Stimulated activated CD8-positive, alpha-beta memory T cell treated with anti-CD3 and anti-CD28 coated beads, Interleukin-15, amount 100 ng/mL, for 1 hour (primary cell): ENCODE measurements around the gene GABBR2.

Source experiments
- DNase-seq: peaks from one replicate; pipeline ENCODE4 v3.0.0-alpha.2; 2020; ENCODE audit warnings: low read depth

GABBR2 gene

GRCh38 chr9:98399950-98400683 is 308.6 kb downstream of the GABBR2 start:
- DNase-seq = no peak

GRCh38 chr9:98396656-98397055 is 312.1 kb downstream of the GABBR2 start:
- DNase-seq = no peak

GRCh38 chr9:98396236-98396635 is 312.5 kb downstream of the GABBR2 start:
- no peak for DNase-seq

- DNase-seq = no peak
Measured at GRCh38 chr9:98391867-98392266, 316.9 kb downstream of the GABBR2 start.

- DNase-seq = no peak
Measured at GRCh38 chr9:98391406-98391805, 317.3 kb downstream of the GABBR2 start.

- no peak for DNase-seq
Measured at GRCh38 chr9:98385751-98386150, 323.0 kb downstream of the GABBR2 start.

GRCh38 chr9:98383758-98384157 is 325.0 kb downstream of the GABBR2 start:
- no peak for DNase-seq

GRCh38 chr9:98381311-98382103 is 327.2 kb downstream of the GABBR2 start:
- DNase-seq = no peak

- DNase-seq = no peak
Measured at GRCh38 chr9:98380065-98380681, 328.6 kb downstream of the GABBR2 start.

GRCh38 chr9:98379572-98379971 is 329.2 kb downstream of the GABBR2 start:
- DNase-seq = no peak

GRCh38 chr9:98378794-98379193 is 329.9 kb downstream of the GABBR2 start:
- no peak for DNase-seq

GRCh38 chr9:98378206-98378780 is 330.4 kb downstream of the GABBR2 start:
- DNase-seq = no peak

GRCh38 chr9:98375138-98375726 is 333.5 kb downstream of the GABBR2 start:
- DNase-seq = no peak

GRCh38 chr9:98374385-98375051 is 334.2 kb downstream of the GABBR2 start:
- DNase-seq = no peak

GRCh38 chr9:98373609-98374008 is 335.1 kb downstream of the GABBR2 start:
- DNase-seq = no peak

- no peak for DNase-seq
Measured at GRCh38 chr9:98372077-98372836, 336.5 kb downstream of the GABBR2 start.

GRCh38 chr9:98370976-98371315 is 337.8 kb downstream of the GABBR2 start:
- no peak for DNase-seq

- no peak for DNase-seq
Measured at GRCh38 chr9:98370300-98370975, 338.3 kb downstream of the GABBR2 start.

GRCh38 chr9:98369896-98370295 is 338.8 kb downstream of the GABBR2 start:
- no peak for DNase-seq

- DNase-seq = no peak
Measured at GRCh38 chr9:98369471-98369870, 339.3 kb downstream of the GABBR2 start.

- no peak for DNase-seq
Measured at GRCh38 chr9:98369066-98369425, 339.7 kb downstream of the GABBR2 start.
